GM12891 (cell line): ENCODE measurements around the gene HP1BP3.

Source experiments
- POLR2A ChIP-seq: IDR thresholded peaks from 2 replicates; pipeline ENCODE4 v1.6.1; 2011; ENCODE audit warnings: low read depth, low read length, control low read depth
- POLR2AphosphoS5 ChIP-seq: IDR thresholded peaks from 2 replicates; pipeline ENCODE4 v1.6.1; 2011; ENCODE audit warnings: low read depth, low read length, control low read depth
- POU2F2 ChIP-seq: IDR thresholded peaks from 2 replicates; pipeline ENCODE4 v1.6.1; 2011; ENCODE audit warnings: low read depth, mild to moderate bottlenecking, control low read depth, low read length, moderate library complexity
- TAF1 ChIP-seq: IDR thresholded peaks from 2 replicates; pipeline ENCODE4 v1.6.1; 2011; ENCODE audit warnings: low read depth, low read length, control low read depth

- TF ChIP-seq POLR2AphosphoS5 (no peak), POLR2A (no peak), TAF1 (no peak), POU2F2 (no peak)
Measured at GRCh38 chr1:20819818-20820217, 32.7 kb upstream of the HP1BP3 start.
